ENCODE measurements around the gene POT1. TPM values are rescaled to one million over a fixed set of nuclear protein-coding genes. Genes with fewer than 3 reads are reported as not detected.

POT1 gene
- total RNA-seq, 1 experiment from 2014 or later: 20.2 TPM

- TF ChIP-seq FOXP4 (CRISPR knock-in tag; IDR thresholded peaks at IDR 0.05): no peak
Observed at GRCh38 chr7:124887247-124887646, 42.4 kb downstream of the POT1 start (continued).

GRCh38 chr7:124881981-124882380 is 47.6 kb downstream of the POT1 start:
- Mint-ChIP-seq H3K27ac (no peak overlapping the region), H3K9me3 (no peaks in the 10 kb centered on the region), H3K36me3 (no peaks in the 10 kb centered on the region), H3K4me1 (no peaks in the 10 kb centered on the region), H3K27me3 (ENCODE audit: low read depth) (no peaks in the 10 kb centered on the region), H3K4me3 (no peak overlapping the region)
- CTCF ChIA-PET: no interaction called here
- POLR2A ChIA-PET: no interaction called here
- no peak for DNase-seq (ENCODE audit: low spot score)
- ATAC-seq: no peak
- no peak for TF ChIP-seq NFE2L1 (CRISPR knock-in tag; IDR thresholded peaks at IDR 0.05)
- no peak for TF ChIP-seq TEAD4 (CRISPR knock-in tag; IDR thresholded peaks at IDR 0.05)
- TF ChIP-seq SMAD3 (CRISPR knock-in tag; IDR thresholded peaks at IDR 0.05; ENCODE audit: borderline replicate concordance): no peak
- TF ChIP-seq HMGA2 (CRISPR knock-in tag; IDR thresholded peaks at IDR 0.05): no peak
- TF ChIP-seq ELF4 (CRISPR knock-in tag; IDR thresholded peaks at IDR 0.05; ENCODE audit: low read depth): no peak
- TF ChIP-seq RELA (CRISPR knock-in tag; IDR thresholded peaks at IDR 0.05; ENCODE audit: borderline replicate concordance): no peak
- TF ChIP-seq NFATC4 (CRISPR knock-in tag; IDR thresholded peaks at IDR 0.05): no peak
- TF ChIP-seq ESRRA (CRISPR knock-in tag; IDR thresholded peaks at IDR 0.05; ENCODE audit: borderline replicate concordance): no peak
- no peak for TF ChIP-seq ZNF232 (CRISPR knock-in tag; IDR thresholded peaks at IDR 0.05)

DNA sequence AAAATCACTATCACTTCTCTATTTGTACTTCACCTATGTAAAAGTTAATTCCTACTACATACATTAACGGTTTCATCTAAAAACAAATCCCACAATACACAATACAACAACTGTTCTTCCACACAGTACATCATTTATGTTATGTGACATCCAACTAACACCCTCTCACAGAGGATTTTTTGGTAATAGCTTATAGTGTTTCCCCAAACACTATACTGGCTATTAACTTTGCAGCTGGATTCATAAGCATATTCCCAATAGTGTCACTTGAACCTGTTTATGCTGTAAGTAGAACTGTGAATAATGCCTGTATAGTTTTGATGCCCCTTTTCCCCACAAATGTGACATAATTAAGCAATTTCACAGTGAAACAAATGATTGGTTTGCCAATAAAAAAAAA is 49.9 kb downstream of the POT1 start:
- H3K27ac Mint-ChIP-seq: no peak overlapping the region
- H3K9me3 Mint-ChIP-seq: no peaks in the 10 kb centered on the region
- H3K27me3 Mint-ChIP-seq (ENCODE audit: low read depth): no peaks in the 10 kb centered on the region
- ATAC-seq: no peak
- ChIA-PET POLR2A (no interaction called here), CTCF (no interaction called here)
- no peak for DNase-seq (ENCODE audit: low spot score)
- TF ChIP-seq NR1H2 (CRISPR knock-in tag; IDR thresholded peaks at IDR 0.05): no peak
- TF ChIP-seq ZNF263 (CRISPR knock-in tag; IDR thresholded peaks at IDR 0.05; ENCODE audit: low read depth): no peak
- H3K4me3 Mint-ChIP-seq: no peak overlapping the region
- H3K36me3 Mint-ChIP-seq: no peaks in the 10 kb centered on the region
- H3K4me1 Mint-ChIP-seq: no peaks in the 10 kb centered on the region

- no peaks in the 10 kb centered on the region for H3K4me1 Mint-ChIP-seq
- H3K4me3 Mint-ChIP-seq: no peak overlapping the region
- H3K36me3 Mint-ChIP-seq: no peaks in the 10 kb centered on the region
- TF ChIP-seq ATF1 (CRISPR knock-in tag; IDR thresholded peaks at IDR 0.05) (no peak), NFATC4 (CRISPR knock-in tag; IDR thresholded peaks at IDR 0.05) (no peak), GRHL2 (CRISPR knock-in tag; IDR thresholded peaks at IDR 0.05; ENCODE audit: insufficient replicate concordance, severe bottlenecking) (no peak), ZNF396 (CRISPR knock-in tag; IDR thresholded peaks at IDR 0.05; ENCODE audit: borderline replicate concordance) (no peak), TP53 (CRISPR knock-in tag; IDR thresholded peaks at IDR 0.05) (no peak), IRF1 (CRISPR knock-in tag; IDR thresholded peaks at IDR 0.05) (no peak), PRRX2 (CRISPR knock-in tag; IDR thresholded peaks at IDR 0.05) (no peak), ZBTB21 (CRISPR knock-in tag; IDR thresholded peaks at IDR 0.05; ENCODE audit: borderline replicate concordance) (no peak), ZNF263 (CRISPR knock-in tag; IDR thresholded peaks at IDR 0.05; ENCODE audit: low read depth) (no peak), SP1 (CRISPR knock-in tag; conservative IDR thresholded peaks at IDR 0.05) (no peak), ZNF423 (CRISPR knock-in tag; IDR thresholded peaks at IDR 0.05) (no peak), ZNF671 (CRISPR knock-in tag; IDR thresholded peaks at IDR 0.05) (no peak), NR1H2 (CRISPR knock-in tag; IDR thresholded peaks at IDR 0.05) (no peak), KAT7 (CRISPR knock-in tag; IDR thresholded peaks at IDR 0.05; ENCODE audit: borderline replicate concordance) (no peak), E2F1 (CRISPR knock-in tag; IDR thresholded peaks at IDR 0.05) (no peak), JAZF1 (CRISPR knock-in tag; IDR thresholded peaks at IDR 0.05) (no peak)
- TF ChIP-seq, protein P1, sequence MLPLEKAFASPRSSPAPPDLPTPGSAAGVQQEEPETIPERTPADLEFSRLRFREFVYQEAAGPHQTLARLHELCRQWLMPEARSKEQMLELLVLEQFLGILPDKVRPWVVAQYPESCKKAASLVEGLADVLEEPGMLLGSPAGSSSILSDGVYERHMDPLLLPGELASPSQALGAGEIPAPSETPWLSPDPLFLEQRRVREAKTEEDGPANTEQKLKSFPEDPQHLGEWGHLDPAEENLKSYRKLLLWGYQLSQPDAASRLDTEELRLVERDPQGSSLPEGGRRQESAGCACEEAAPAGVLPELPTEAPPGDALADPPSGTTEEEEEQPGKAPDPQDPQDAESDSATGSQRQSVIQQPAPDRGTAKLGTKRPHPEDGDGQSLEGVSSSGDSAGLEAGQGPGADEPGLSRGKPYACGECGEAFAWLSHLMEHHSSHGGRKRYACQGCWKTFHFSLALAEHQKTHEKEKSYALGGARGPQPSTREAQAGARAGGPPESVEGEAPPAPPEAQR (CRISPR knock-in tag; IDR thresholded peaks at IDR 0.05): no peak
- TF ChIP-seq, protein P2, sequence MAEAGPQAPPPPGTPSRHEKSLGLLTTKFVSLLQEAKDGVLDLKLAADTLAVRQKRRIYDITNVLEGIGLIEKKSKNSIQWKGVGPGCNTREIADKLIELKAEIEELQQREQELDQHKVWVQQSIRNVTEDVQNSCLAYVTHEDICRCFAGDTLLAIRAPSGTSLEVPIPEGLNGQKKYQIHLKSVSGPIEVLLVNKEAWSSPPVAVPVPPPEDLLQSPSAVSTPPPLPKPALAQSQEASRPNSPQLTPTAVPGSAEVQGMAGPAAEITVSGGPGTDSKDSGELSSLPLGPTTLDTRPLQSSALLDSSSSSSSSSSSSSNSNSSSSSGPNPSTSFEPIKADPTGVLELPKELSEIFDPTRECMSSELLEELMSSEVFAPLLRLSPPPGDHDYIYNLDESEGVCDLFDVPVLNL (CRISPR knock-in tag; IDR thresholded peaks at IDR 0.05; ENCODE audit: borderline replicate concordance, low read depth): no peak
- CTCF ChIA-PET: no interaction called here
- DNase-seq (ENCODE audit: low spot score) (no peak), ATAC-seq (no peak)
- H3K9me3 Mint-ChIP-seq: no peaks in the 10 kb centered on the region
- no peak overlapping the region for H3K27ac Mint-ChIP-seq
- POLR2A ChIA-PET: no interaction called here
- no peaks in the 10 kb centered on the region for H3K27me3 Mint-ChIP-seq (ENCODE audit: low read depth)
Observed at GRCh38 chr7:124879103-124879502, 50.5 kb downstream of the POT1 start.

All from WTC11 (cell line).